BE2C (cell line): ENCODE data around the gene ROPN1.

Experiments used
- DNase-seq: peaks from one replicate; pipeline ENCODE4 v3.0.0-alpha.2; 2020
- H3K27me3 ChIP-seq: fragments of 250-450 bp; sonication (Bioruptor Pico); 2 replicates; pipeline ENCODE4 v1.5.1; 2020; ENCODE audit warnings: mild to moderate bottlenecking
- H3K36me3 ChIP-seq: fragments of 250-450 bp; sonication (Bioruptor Pico); 2 replicates; pipeline ENCODE4 v1.5.1; 2020; ENCODE audit warnings: mild to moderate bottlenecking
- H3K4me1 ChIP-seq: fragments of 250-450 bp; sonication (Bioruptor Pico); 2 replicates; pipeline ENCODE4 v1.5.1; 2020
- H3K4me3 ChIP-seq: 2 replicates; pipeline ENCODE4 v1.5.1; 2011; ENCODE audit warnings: low read depth, low read length
- H3K9me3 ChIP-seq: fragments of 250-450 bp; sonication (Bioruptor Pico); 2 replicates; pipeline ENCODE4 v1.5.1; 2020
- CTCF ChIP-seq: IDR thresholded peaks from 2 replicates; pipeline ENCODE4 v1.5.1; 2012; ENCODE audit warnings: mild to moderate bottlenecking, low read depth, low read length

ROPN1 gene

GRCh38 chr3:123941121-123941520 is 50.8 kb downstream of the ROPN1 start:
- peak; percentile 19; the same call in 1 of the 2 replicates for TF ChIP-seq CTCF
- Histone ChIP-seq H3K36me3 (peaks cover 46% of the 10 kb centered on the region), H3K9me3 (no peaks in the 10 kb centered on the region), H3K27me3 (no peaks in the 10 kb centered on the region), H3K4me1 (peaks cover 12% of the 10 kb centered on the region), H3K4me3 (no peak overlapping the region)
- peak; percentile 43 for DNase-seq

GRCh38 chr3:123939706-123940105 is 52.2 kb downstream of the ROPN1 start:
- peaks cover 18% of the 10 kb centered on the region for H3K4me1 ChIP-seq
- DNase-seq, result no peak
- no peak overlapping the region for H3K4me3 ChIP-seq
- peaks cover 43% of the 10 kb centered on the region for H3K36me3 ChIP-seq
- TF ChIP-seq CTCF, result no peak
- H3K27me3 ChIP-seq, result no peaks in the 10 kb centered on the region
- no peaks in the 10 kb centered on the region for H3K9me3 ChIP-seq

GRCh38 chr3:123936400-123936799 is 55.5 kb downstream of the ROPN1 start:
- Histone ChIP-seq H3K4me1 (peaks cover 18% of the 10 kb centered on the region), H3K27me3 (no peaks in the 10 kb centered on the region), H3K4me3 (no peak overlapping the region), H3K9me3 (no peaks in the 10 kb centered on the region), H3K36me3 (peaks cover 35% of the 10 kb centered on the region)
- DNase-seq, result no peak
- TF ChIP-seq CTCF, result no peak

- no peak for TF ChIP-seq CTCF
- Histone ChIP-seq H3K4me3 (no peak overlapping the region), H3K4me1 (peaks cover 15% of the 10 kb centered on the region), H3K36me3 (peaks cover 34% of the 10 kb centered on the region), H3K9me3 (no peaks in the 10 kb centered on the region), H3K27me3 (no peaks in the 10 kb centered on the region)
- DNase-seq, result no peak
Observed at GRCh38 chr3:123935830-123936229, 56.1 kb downstream of the ROPN1 start.

- TF ChIP-seq CTCF, result no peak
- no peak overlapping the region for H3K4me3 ChIP-seq
- DNase-seq, result no peak
- H3K4me1 ChIP-seq, result peaks cover 12% of the 10 kb centered on the region
- H3K27me3 ChIP-seq, result no peaks in the 10 kb centered on the region
- H3K9me3 ChIP-seq, result no peaks in the 10 kb centered on the region
- H3K36me3 ChIP-seq, result peaks cover 41% of the 10 kb centered on the region
Observed at GRCh38 chr3:123934250-123934649, 57.7 kb downstream of the ROPN1 start.

GRCh38 chr3:123930445-123930844 is 61.5 kb downstream of the ROPN1 start:
- no peak for DNase-seq
- Histone ChIP-seq H3K36me3 (peaks cover 39% of the 10 kb centered on the region), H3K27me3 (no peaks in the 10 kb centered on the region), H3K4me3 (no peak overlapping the region), H3K4me1 (peaks cover 1% of the 10 kb centered on the region; the same call in 1 of the 2 replicates), H3K9me3 (no peaks in the 10 kb centered on the region)
- no peak for TF ChIP-seq CTCF
